ENCODE results near the gene NTRK3. TPM values are rescaled to one million over a fixed set of nuclear protein-coding genes. Genes with fewer than 3 reads are reported as not detected.

The NTRK3 gene
- total and polyA plus RNA-seq, 2 of the 8 experiments (the other 6 are each of a cell fraction or from before 2014, with no cell fraction given) = 4.5 to 6.8 TPM

GRCh38 chr15:88035381-88035780 lies 221.2 kb downstream of the NTRK3 start:
- Histone ChIP-seq H4K91ac (replicated peaks; ENCODE audit: insufficient read length, low read length) (peak overlapping the region; percentile 45), H2BK5ac (ENCODE audit: low read depth, low read length) (peak overlapping the region; percentile 78; the same call in 1 of the 2 replicates), H3K36me3 (ENCODE audit: control insufficient read depth in 2 of 4, insufficient read depth in 4 of 4, low read length in 3 of 4) (no peaks in the 10 kb centered on the region), H3K79me1 (ENCODE audit: low read depth, low read length) (no peaks in the 10 kb centered on the region), H3K27me3 (replicated peaks in 1 of 4; ENCODE audit: control insufficient read depth in 3 of 4, extremely low read depth in 1 of 4, insufficient read depth in 3 of 4, low read length in 3 of 4) (0 out of 7 replicates have a peak, but pooled peaks cover 0 to 3% (median 0%) of the 10 kb centered on the region in 4 experiments), H2BK15ac (ENCODE audit: low read length) (no peak overlapping the region), H2BK12ac (ENCODE audit: low read depth, low read length) (peak overlapping the region; percentile 93), H3K23ac (ENCODE audit: insufficient read length) (no peak overlapping the region), H3K9me3 (ENCODE audit: insufficient read depth in 2 of 2, low read depth in 1 of 2, low read length in 1 of 2) (no peaks in the 10 kb centered on the region), H3K79me2 (ENCODE audit: control insufficient read depth in 1 of 2, insufficient read depth in 2 of 2, low read length in 2 of 2) (no peaks in the 10 kb centered on the region), H2AFZ (ENCODE audit: low read length) (no peak overlapping the region), H3K4ac (replicated peaks; ENCODE audit: insufficient read length, low read depth, low read length) (no peak overlapping the region), H3K9ac (replicated peaks in 1 of 4; ENCODE audit: extremely low read depth in 1 of 4, low read depth in 3 of 4, low read length in 3 of 4) (no peak overlapping the region), H2BK20ac (ENCODE audit: low read length) (peak overlapping the region; percentile 97), H3K4me2 (ENCODE audit: insufficient read depth in 1 of 2, low read depth in 2 of 2, low read length in 2 of 2) (peak overlapping the region in 1 of 2 experiments; percentile 58; a peak in 2 of 4 replicates), H4K8ac (ENCODE audit: extremely low read depth, insufficient read depth, low read length) (no peak overlapping the region; the same call in 1 of the 2 replicates), H3K27ac (ENCODE audit: low read depth, low read length) (no peak overlapping the region), H2BK120ac (replicated peaks; ENCODE audit: low read depth, low read length) (peak overlapping the region; percentile 57), H3K23me2 (ENCODE audit: low read depth, low read length) (no peaks in the 10 kb centered on the region), H2AK5ac (ENCODE audit: low read depth, low read length) (peak overlapping the region; percentile 4; the same call in 1 of the 2 replicates), H3K14ac (ENCODE audit: insufficient read length) (no peak overlapping the region), H3K4me3 (ENCODE audit: extremely low read depth in 1 of 4, insufficient read depth in 2 of 4, low read depth in 3 of 4, low read length in 4 of 4) (peak overlapping the region in 1 of 4 experiments; percentile 39; a peak in 1 of 8 replicates), H4K5ac (ENCODE audit: insufficient read length, low read depth, low read length) (no peak overlapping the region), H3K56ac (replicated peaks; ENCODE audit: insufficient read length, low read depth, low read length) (no peak overlapping the region), H4K20me1 (replicated peaks in 1 of 2; ENCODE audit: control insufficient read depth in 1 of 2, insufficient read depth in 2 of 2, low read length in 2 of 2) (no peaks in the 10 kb centered on the region), H3K18ac (ENCODE audit: extremely low read depth, low read length) (peak overlapping the region; percentile 39; the same call in 1 of the 2 replicates), H3K4me1 (replicated peaks in 1 of 4; ENCODE audit: control insufficient read depth in 3 of 4, insufficient read depth in 4 of 4, low read length in 3 of 4) (peaks cover 10 to 21% (median 12%) of the 10 kb centered on the region in 4 experiments)
- FAIRE-seq (no peak), DNase-seq (ENCODE audit: low read depth in 1 of 2, low spot score in 2 of 2) (no peak)
- POLR2A ChIA-PET (ENCODE audit: partially characterized antibody) = no interaction called here
- CTCF ChIA-PET (ENCODE audit: partially characterized antibody) = interaction anchor here (1.0 to 1.9 kb wide), 3 partner anchors 11 to 226 kb away, joined by 3 to 5 read pairs (median 4); no protein-coding TSS in a partner anchor
- WGBS, 2 experiments (ENCODE audit: extremely low coverage in 1 of 2, insufficient coverage in 1 of 2, insufficient read length in 1 of 2, insufficient replicate concordance in 2 of 2, low coverage in 1 of 2, low lambda C conversion rate in 2 of 2, missing lambda C conversion rate in 1 of 2) = 81% methylated on average over 5 of the region's 5 CpGs; no CpG with 5 or more reads in 1 of the 2 experiments
- TF ChIP-seq JUND (IDR thresholded peaks at IDR 0.05; ENCODE audit: low read length) (no peak), GABPA (IDR thresholded peaks at IDR 0.05; ENCODE audit: borderline replicate concordance, insufficient read depth, low read length) (no peak), CTCF (IDR thresholded peaks at IDR 0.05; ENCODE audit: control extremely low read depth in 1 of 3, insufficient read depth in 1 of 3, low read depth in 1 of 3, low read length in 3 of 3) (no peak)
